GM23338 (cell line): ENCODE results near the gene GFRA1. TPM values are rescaled to one million over a fixed set of nuclear protein-coding genes. Genes with fewer than 3 reads are reported as not detected.
A peak's percentile ranks its signal among the peaks of the same experiment; 100 is the strongest.

Source experiments
- ATAC-seq: fragments of 200-7000 bp; cut with Tn5 transposase; 3 replicates; pipeline ENCODE4 v1.9.1; 2020
- DNase-seq: peaks from one replicate; pipeline ENCODE4 v3.0.0-alpha.2; 2015; ENCODE audit warnings: low spot score
- H2AFZ ChIP-seq: fragments of 200-600 bp; sonication (generic); 2 replicates; pipeline ENCODE4 v1.8.0; 2016; ENCODE audit warnings: antibody characterized with exemption, mild to moderate bottlenecking, moderate library complexity
- H3F3A ChIP-seq: fragments of 200-600 bp; sonication (generic); replicated peaks from 2 replicates; pipeline ENCODE4 v1.8.0; 2017; ENCODE audit warnings: antibody characterized with exemption, mixed run types, low read depth
- H3K27ac ChIP-seq: fragments of 200-600 bp; sonication (generic); 2 replicates; pipeline ENCODE4 v1.6.1; 2016; ENCODE audit warnings: low read depth
- H3K27me3 ChIP-seq: fragments of 200-600 bp; sonication (generic); 2 replicates; pipeline ENCODE4 v1.8.0; 2016; ENCODE audit warnings: mild to moderate bottlenecking, mixed run types, moderate library complexity; ENCODE audit not compliant: insufficient read depth
- H3K36me3 ChIP-seq: fragments of 200-600 bp; sonication (generic); 2 replicates; pipeline ENCODE4 v1.8.0; 2016; ENCODE audit warnings: mild to moderate bottlenecking; ENCODE audit not compliant: insufficient read depth
- H3K4me1 ChIP-seq: fragments of 200-600 bp; sonication (generic); 2 replicates; pipeline ENCODE4 v1.8.0; 2016; ENCODE audit warnings: mild to moderate bottlenecking, moderate library complexity; ENCODE audit not compliant: insufficient read depth
- H3K4me2 ChIP-seq: fragments of 200-600 bp; sonication (generic); 2 replicates; pipeline ENCODE4 v1.7.1; 2017; ENCODE audit warnings: mixed run types
- H3K4me3 ChIP-seq: fragments of 200-600 bp; sonication (generic); 2 replicates; pipeline ENCODE4 v1.6.1; 2016; ENCODE audit warnings: mixed run types
- H3K79me2 ChIP-seq: fragments of 200-600 bp; sonication (generic); replicated peaks from 2 replicates; pipeline ENCODE4 v1.8.0; 2017; ENCODE audit warnings: mild to moderate bottlenecking; ENCODE audit not compliant: insufficient read depth
- H3K9me2 ChIP-seq: fragments of 200-600 bp; sonication (generic); 2 replicates; pipeline ENCODE4 v1.8.0; 2017; ENCODE audit not compliant: insufficient read depth
- H4K20me1 ChIP-seq: fragments of 200-600 bp; sonication (generic); replicated peaks from 2 replicates; pipeline ENCODE4 v1.8.0; 2017; ENCODE audit warnings: mild to moderate bottlenecking; ENCODE audit not compliant: insufficient read depth
- H3K27ac Mint-ChIP-seq: 2 replicates; pipeline ENCODE4 v1.8.0; 2020; ENCODE audit warnings: inconsistent platforms, mild to moderate bottlenecking, moderate library complexity, mixed read lengths
- H3K27me3 Mint-ChIP-seq: 3 replicates; pipeline ENCODE4 v1.8.0; 2022; ENCODE audit warnings: low read depth, mild to moderate bottlenecking, moderate library complexity, mixed read lengths, inconsistent platforms; ENCODE audit not compliant: insufficient read depth, poor library complexity
- H3K36me3 Mint-ChIP-seq: 3 replicates; pipeline ENCODE4 v1.8.0; 2021; ENCODE audit warnings: low read depth, mild to moderate bottlenecking, inconsistent platforms, moderate library complexity, mixed read lengths
- H3K4me1 Mint-ChIP-seq: 3 replicates; pipeline ENCODE4 v1.8.0; 2020; ENCODE audit warnings: mild to moderate bottlenecking, inconsistent platforms, mixed read lengths
- H3K4me3 Mint-ChIP-seq: 3 replicates; pipeline ENCODE4 v1.8.0; 2021; ENCODE audit warnings: moderate library complexity, mild to moderate bottlenecking, inconsistent platforms, mixed read lengths
- H3K9me3 Mint-ChIP-seq: 3 replicates; pipeline ENCODE4 v1.8.0; 2020; ENCODE audit warnings: moderate library complexity, mild to moderate bottlenecking, inconsistent platforms, mixed read lengths
- CREB1 ChIP-seq: fragments of 250-450 bp; sonication (Bioruptor Pico); IDR thresholded peaks from 2 replicates; pipeline ENCODE4 v1.5.0; 2020; ENCODE audit warnings: low read depth, mild to moderate bottlenecking, moderate library complexity
- EZH2 ChIP-seq: fragments of 200-600 bp; sonication (generic); IDR thresholded peaks from one replicate; pipeline ENCODE4 v1.8.0; 2017; ENCODE audit warnings: antibody characterized with exemption, mild to moderate bottlenecking, low read depth; ENCODE audit not compliant: unreplicated experiment
- EZH2phosphoT487 ChIP-seq: fragments of 200-600 bp; sonication (generic); IDR thresholded peaks from one replicate; pipeline ENCODE4 v1.8.1; 2018; ENCODE audit warnings: antibody characterized with exemption; ENCODE audit not compliant: unreplicated experiment
- JUNB ChIP-seq: IDR thresholded peaks from one replicate; pipeline ENCODE4 v1.6.1; 2016; ENCODE audit warnings: antibody characterized with exemption; ENCODE audit not compliant: unreplicated experiment
- NANOG ChIP-seq: IDR thresholded peaks from 2 replicates; pipeline ENCODE4 v1.6.1; 2016; ENCODE audit warnings: antibody characterized with exemption, borderline replicate concordance
- POLR2AphosphoS5 ChIP-seq: IDR thresholded peaks from 2 replicates; pipeline ENCODE4 v1.6.1; 2016; ENCODE audit warnings: antibody characterized with exemption, low read depth
- STAT1 ChIP-seq: IDR thresholded peaks from one replicate; pipeline ENCODE4 v1.6.1; 2016; ENCODE audit warnings: antibody characterized with exemption; ENCODE audit not compliant: unreplicated experiment
- ZNF114 ChIP-seq: fragments of 250-450 bp; sonication (Bioruptor Pico); IDR thresholded peaks from 2 replicates; pipeline ENCODE4 v1.5.0; 2020; ENCODE audit warnings: mild to moderate bottlenecking, moderate library complexity
- ZNF331 ChIP-seq: fragments of 250-450 bp; sonication (Bioruptor Pico); IDR thresholded peaks from 2 replicates; pipeline ENCODE4 v1.5.0; 2020; ENCODE audit warnings: low read depth, mild to moderate bottlenecking, moderate library complexity
- polyA plus RNA-seq: library from polyadenylated mRNA; unstranded; fragments of >200 nt; fragmentation: Nextera tagmentation; extraction: Ambion mirVana; gene quantifications from 2 replicates; pipeline ENCODE4 v1.2.1, GENCODE V29; 2016
- total RNA-seq: library from RNA; depleted of rRNA; stranded (reverse); fragments of >200 nt; shearing (Covaris generic); gene quantifications from 2 replicates; pipeline ENCODE4 v1.2.3, GENCODE V29; 2014
- TF ChIP-seq, protein P1 (sequence below): IDR thresholded peaks from one replicate; pipeline ENCODE4 v1.6.1; 2018; ENCODE audit warnings: antibody characterized with exemption; ENCODE audit not compliant: unreplicated experiment
- TF ChIP-seq, protein P2 (sequence below): IDR thresholded peaks from 2 replicates; pipeline ENCODE4 v1.6.1; 2016; ENCODE audit warnings: antibody characterized with exemption
- TF ChIP-seq, protein P3 (sequence below), 2 experiments: fragments of 200-600 bp in 1 of 2; sonication (generic) in 1 of 2; conservative IDR thresholded peaks; 2 replicates each; pipeline versions ENCODE4 v1.5.1 to v1.6.1; 2016 to 2017; ENCODE audit warnings: antibody characterized with exemption in 2 of 2, low read depth in 2 of 2, mild to moderate bottlenecking in 2 of 2, moderate library complexity in 1 of 2

The GFRA1 gene
- total and polyA plus RNA-seq, 2 experiments from 2014 or later: 1.4 to 2.8 TPM

DNA sequence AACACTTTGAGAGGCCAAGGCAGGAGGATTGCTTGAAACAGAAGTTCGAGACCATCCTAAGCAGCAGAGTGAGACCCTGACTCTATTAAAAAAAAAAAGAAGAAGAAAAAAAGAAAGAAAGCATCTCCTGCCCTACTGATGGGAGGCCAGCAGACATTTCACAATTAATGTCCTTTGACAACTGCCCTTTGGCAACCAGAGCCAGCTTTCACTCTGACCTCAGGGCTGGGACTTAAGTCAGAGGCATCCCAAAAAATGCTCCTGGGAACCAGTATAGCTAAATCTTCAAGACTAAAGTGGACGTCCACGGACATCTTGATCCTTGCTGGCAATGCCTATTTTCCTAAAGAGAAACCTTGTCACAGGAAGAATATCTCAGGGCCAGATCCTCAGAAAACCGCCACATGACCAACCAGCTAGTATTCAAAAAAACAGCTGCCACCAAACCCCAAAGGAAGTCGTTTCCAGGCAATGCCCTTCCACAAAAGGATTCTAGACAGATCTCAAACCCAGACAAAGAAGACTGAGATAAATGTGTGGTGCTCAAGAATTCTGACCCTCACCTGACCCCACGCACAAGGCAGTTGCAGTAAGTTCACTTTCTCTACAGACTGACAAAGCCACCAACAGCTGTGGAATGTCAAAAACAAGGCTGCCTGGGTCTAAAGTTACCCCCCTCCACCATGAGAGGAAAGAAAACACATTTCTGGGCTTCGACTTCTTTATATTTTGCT lies 18.4 kb downstream of the GFRA1 start:
- Mint-ChIP-seq H3K4me3 (no peak overlapping the region), H3K27ac (no peak overlapping the region), H3K4me1 (peaks cover 23% of the 10 kb centered on the region), H3K9me3 (no peaks in the 10 kb centered on the region), H3K36me3 (no peaks in the 10 kb centered on the region), H3K27me3 (peaks cover 4% of the 10 kb centered on the region)
- Histone ChIP-seq H3K9me2 (0 out of 2 replicates have a peak, but pooled peaks cover 1% of the 10 kb centered on the region), H4K20me1 (no peaks in the 10 kb centered on the region), H3K36me3 (no peaks in the 10 kb centered on the region), H2AFZ (0 out of 2 replicates have a peak overlapping the region, but pooled peaks have one; percentile 20), H3K27me3 (no peaks in the 10 kb centered on the region), H3K4me2 (no peak overlapping the region), H3K27ac (no peak overlapping the region), H3K79me2 (no peaks in the 10 kb centered on the region), H3F3A (no peaks in the 10 kb centered on the region), H3K4me3 (no peak overlapping the region), H3K4me1 (peaks cover 23% of the 10 kb centered on the region)
- DNase-seq (peak; percentile 11), ATAC-seq (peak; percentile 27; the same call in 2 of the 3 replicates)
- TF ChIP-seq, protein P1, sequence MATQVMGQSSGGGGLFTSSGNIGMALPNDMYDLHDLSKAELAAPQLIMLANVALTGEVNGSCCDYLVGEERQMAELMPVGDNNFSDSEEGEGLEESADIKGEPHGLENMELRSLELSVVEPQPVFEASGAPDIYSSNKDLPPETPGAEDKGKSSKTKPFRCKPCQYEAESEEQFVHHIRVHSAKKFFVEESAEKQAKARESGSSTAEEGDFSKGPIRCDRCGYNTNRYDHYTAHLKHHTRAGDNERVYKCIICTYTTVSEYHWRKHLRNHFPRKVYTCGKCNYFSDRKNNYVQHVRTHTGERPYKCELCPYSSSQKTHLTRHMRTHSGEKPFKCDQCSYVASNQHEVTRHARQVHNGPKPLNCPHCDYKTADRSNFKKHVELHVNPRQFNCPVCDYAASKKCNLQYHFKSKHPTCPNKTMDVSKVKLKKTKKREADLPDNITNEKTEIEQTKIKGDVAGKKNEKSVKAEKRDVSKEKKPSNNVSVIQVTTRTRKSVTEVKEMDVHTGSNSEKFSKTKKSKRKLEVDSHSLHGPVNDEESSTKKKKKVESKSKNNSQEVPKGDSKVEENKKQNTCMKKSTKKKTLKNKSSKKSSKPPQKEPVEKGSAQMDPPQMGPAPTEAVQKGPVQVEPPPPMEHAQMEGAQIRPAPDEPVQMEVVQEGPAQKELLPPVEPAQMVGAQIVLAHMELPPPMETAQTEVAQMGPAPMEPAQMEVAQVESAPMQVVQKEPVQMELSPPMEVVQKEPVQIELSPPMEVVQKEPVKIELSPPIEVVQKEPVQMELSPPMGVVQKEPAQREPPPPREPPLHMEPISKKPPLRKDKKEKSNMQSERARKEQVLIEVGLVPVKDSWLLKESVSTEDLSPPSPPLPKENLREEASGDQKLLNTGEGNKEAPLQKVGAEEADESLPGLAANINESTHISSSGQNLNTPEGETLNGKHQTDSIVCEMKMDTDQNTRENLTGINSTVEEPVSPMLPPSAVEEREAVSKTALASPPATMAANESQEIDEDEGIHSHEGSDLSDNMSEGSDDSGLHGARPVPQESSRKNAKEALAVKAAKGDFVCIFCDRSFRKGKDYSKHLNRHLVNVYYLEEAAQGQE: no peak
- TF ChIP-seq ZNF331 (no peak), STAT1 (no peak), CREB1 (CRISPR knock-in tag) (no peak), POLR2AphosphoS5 (no peak), NANOG (no peak)

- Histone ChIP-seq H3K79me2 (no peaks in the 10 kb centered on the region), H4K20me1 (no peaks in the 10 kb centered on the region), H3K4me1 (peaks cover 23% of the 10 kb centered on the region), H3K4me2 (no peak overlapping the region), H3K27ac (no peak overlapping the region), H3K9me2 (0 out of 2 replicates have a peak, but pooled peaks cover 4% of the 10 kb centered on the region), H2AFZ (no peak overlapping the region), H3K4me3 (no peak overlapping the region), H3F3A (no peaks in the 10 kb centered on the region), H3K36me3 (no peaks in the 10 kb centered on the region), H3K27me3 (no peaks in the 10 kb centered on the region)
- H3K4me3 Mint-ChIP-seq: no peak overlapping the region
- H3K9me3 Mint-ChIP-seq: no peaks in the 10 kb centered on the region
- ATAC-seq (no peak), DNase-seq (no peak)
- no peaks in the 10 kb centered on the region for H3K36me3 Mint-ChIP-seq
- H3K27me3 Mint-ChIP-seq: peaks cover 4% of the 10 kb centered on the region
- peaks cover 23% of the 10 kb centered on the region for H3K4me1 Mint-ChIP-seq
- no peak overlapping the region for H3K27ac Mint-ChIP-seq
- TF ChIP-seq ZNF331: no peak
- TF ChIP-seq, protein P2, sequence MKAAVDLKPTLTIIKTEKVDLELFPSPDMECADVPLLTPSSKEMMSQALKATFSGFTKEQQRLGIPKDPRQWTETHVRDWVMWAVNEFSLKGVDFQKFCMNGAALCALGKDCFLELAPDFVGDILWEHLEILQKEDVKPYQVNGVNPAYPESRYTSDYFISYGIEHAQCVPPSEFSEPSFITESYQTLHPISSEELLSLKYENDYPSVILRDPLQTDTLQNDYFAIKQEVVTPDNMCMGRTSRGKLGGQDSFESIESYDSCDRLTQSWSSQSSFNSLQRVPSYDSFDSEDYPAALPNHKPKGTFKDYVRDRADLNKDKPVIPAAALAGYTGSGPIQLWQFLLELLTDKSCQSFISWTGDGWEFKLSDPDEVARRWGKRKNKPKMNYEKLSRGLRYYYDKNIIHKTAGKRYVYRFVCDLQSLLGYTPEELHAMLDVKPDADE: no peak
- TF ChIP-seq, protein P1: no peak
- TF ChIP-seq POLR2AphosphoS5: no peak
- TF ChIP-seq STAT1: no peak
- TF ChIP-seq, protein P3, sequence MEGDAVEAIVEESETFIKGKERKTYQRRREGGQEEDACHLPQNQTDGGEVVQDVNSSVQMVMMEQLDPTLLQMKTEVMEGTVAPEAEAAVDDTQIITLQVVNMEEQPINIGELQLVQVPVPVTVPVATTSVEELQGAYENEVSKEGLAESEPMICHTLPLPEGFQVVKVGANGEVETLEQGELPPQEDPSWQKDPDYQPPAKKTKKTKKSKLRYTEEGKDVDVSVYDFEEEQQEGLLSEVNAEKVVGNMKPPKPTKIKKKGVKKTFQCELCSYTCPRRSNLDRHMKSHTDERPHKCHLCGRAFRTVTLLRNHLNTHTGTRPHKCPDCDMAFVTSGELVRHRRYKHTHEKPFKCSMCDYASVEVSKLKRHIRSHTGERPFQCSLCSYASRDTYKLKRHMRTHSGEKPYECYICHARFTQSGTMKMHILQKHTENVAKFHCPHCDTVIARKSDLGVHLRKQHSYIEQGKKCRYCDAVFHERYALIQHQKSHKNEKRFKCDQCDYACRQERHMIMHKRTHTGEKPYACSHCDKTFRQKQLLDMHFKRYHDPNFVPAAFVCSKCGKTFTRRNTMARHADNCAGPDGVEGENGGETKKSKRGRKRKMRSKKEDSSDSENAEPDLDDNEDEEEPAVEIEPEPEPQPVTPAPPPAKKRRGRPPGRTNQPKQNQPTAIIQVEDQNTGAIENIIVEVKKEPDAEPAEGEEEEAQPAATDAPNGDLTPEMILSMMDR (conservative IDR thresholded peaks at IDR 0.05; ENCODE audit: low read depth in 2 of 2): no peak
- no peak for TF ChIP-seq ZNF114
- TF ChIP-seq JUNB: no peak
- TF ChIP-seq NANOG: no peak
- no peak for TF ChIP-seq EZH2
- no peak for TF ChIP-seq EZH2phosphoT487
These were observed 19.3 kb downstream of the GFRA1 start for GRCh38 chr10:116253716-116254115.
